ENCODE results near the gene RPL23.

GRCh38 chr17:38882870-38883269, 29.3 kb upstream of the RPL23 start:
- TF ChIP-seq, protein P1, sequence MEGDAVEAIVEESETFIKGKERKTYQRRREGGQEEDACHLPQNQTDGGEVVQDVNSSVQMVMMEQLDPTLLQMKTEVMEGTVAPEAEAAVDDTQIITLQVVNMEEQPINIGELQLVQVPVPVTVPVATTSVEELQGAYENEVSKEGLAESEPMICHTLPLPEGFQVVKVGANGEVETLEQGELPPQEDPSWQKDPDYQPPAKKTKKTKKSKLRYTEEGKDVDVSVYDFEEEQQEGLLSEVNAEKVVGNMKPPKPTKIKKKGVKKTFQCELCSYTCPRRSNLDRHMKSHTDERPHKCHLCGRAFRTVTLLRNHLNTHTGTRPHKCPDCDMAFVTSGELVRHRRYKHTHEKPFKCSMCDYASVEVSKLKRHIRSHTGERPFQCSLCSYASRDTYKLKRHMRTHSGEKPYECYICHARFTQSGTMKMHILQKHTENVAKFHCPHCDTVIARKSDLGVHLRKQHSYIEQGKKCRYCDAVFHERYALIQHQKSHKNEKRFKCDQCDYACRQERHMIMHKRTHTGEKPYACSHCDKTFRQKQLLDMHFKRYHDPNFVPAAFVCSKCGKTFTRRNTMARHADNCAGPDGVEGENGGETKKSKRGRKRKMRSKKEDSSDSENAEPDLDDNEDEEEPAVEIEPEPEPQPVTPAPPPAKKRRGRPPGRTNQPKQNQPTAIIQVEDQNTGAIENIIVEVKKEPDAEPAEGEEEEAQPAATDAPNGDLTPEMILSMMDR (IDR thresholded peaks at IDR 0.05; ENCODE audit: poor library complexity): no peak
- TF ChIP-seq EZH2 (IDR thresholded peaks at IDR 0.05; ENCODE audit: borderline replicate concordance) (no peak), EZH2phosphoT487 (IDR thresholded peaks at IDR 0.05; ENCODE audit: low read depth, severe bottlenecking, unreplicated experiment) (no peak)

Measured in hepatocyte (in vitro differentiated cells).